GM04504 (cell line): ENCODE data around the gene MPEG1.
A peak's percentile ranks its signal among the peaks of the same experiment; 100 is the strongest.

Experiments used
- DNase-seq: peaks from one replicate; pipeline ENCODE4 v3.0.0-alpha.2; 2012; ENCODE audit warnings: low read depth

MPEG1 gene

DNA sequence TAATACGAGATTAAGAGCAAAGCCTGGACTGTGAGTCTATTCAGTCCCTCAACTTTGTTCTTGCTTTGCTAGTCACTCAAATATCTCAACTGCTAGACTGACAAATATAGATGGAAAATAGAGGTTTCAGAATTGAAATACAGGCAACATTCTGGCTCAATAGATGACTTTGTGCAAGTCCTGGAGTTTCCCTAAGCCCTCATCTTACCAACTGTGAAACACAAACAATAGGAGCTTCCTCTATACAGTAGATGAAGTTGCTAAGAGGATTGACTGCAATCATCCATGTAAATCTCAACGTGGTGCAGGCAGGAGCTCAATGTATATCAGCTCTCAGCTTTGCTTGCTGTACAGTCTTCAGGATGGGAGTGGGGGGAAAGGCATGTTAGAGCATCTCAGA, 6.2 kb upstream of the MPEG1 start:
- no peak for DNase-seq

- DNase-seq, result no peak
These were observed 5.6 kb upstream of the MPEG1 start for GRCh38 chr11:59218319-59218718.

DNA sequence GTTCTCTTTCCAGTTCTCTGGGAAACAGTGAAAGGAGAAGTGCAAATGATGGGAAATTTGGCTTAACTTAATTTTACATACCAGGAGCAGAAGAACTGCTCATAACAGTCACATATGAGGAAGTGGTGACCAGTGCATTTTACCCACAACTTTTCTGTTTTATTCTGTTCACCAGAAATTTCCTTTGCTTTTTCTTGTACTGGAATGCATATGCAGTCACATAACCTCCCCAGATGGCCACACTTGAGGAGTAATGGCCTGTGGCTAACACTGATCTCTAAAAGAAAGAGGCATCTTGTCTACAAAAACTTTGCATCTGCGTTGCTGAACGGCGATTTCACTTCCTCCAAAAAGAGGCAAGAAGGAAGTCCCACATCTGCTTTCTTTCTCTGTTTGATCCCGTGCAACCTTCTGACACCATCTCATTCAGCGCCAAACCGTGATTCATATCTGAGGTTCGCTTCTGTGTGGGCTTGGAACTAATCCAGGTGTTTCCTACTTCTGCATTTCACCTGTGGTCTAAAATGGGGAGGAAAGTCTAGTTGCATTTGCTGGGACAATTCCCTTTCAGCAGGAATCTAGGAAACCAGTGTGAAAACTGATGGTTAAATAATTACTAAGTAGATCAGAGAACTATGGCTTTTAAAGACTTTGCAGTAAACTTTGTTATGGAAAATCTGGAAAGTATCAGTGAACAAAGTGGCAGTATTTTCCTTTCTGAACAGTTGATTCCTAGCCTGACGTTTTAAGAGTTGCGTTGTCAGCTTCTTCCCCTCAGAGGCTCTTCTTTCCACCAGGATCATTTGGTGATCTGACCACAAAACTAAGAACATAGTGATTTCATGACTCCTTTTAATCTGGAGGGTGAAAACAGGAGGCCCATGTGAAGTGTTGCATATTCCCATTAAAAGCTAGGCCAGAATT, 4.2 kb upstream of the MPEG1 start:
- DNase-seq, result no peak

DNA sequence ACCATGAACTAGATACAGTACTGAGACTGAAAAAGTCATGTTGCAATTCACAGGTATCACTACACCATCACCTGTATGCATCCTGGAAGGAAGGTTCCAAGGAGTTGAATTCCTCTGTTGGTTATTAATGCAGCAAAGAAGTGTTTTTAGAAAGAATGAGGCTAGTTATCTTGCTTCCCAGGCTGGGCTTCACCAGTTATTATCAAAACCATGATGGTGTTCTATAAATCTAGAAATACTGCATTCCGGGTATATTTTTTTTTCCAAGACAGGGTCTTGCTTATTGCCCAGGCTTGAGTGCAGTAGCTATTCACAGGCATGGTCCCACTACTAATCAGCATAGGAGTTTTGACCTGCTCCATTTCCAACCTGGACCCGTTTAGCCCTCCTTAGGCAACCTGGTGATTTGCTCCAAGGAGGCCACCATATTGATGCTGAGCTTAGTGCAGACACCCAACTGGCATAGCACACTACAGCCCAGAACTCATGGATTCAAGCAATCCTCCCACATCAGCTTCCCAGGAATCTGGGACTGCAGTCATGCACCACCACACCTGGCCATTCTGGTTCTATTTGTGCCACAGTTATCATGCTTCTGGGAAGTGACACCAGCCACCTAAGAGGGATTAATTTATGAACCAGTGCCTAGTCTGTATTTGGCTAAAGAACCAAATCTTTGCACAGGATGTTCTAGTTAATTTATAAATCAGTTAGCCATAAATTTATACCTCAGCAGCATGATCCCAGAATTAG, 1.6 kb upstream of the MPEG1 start:
- no peak for DNase-seq

DNA sequence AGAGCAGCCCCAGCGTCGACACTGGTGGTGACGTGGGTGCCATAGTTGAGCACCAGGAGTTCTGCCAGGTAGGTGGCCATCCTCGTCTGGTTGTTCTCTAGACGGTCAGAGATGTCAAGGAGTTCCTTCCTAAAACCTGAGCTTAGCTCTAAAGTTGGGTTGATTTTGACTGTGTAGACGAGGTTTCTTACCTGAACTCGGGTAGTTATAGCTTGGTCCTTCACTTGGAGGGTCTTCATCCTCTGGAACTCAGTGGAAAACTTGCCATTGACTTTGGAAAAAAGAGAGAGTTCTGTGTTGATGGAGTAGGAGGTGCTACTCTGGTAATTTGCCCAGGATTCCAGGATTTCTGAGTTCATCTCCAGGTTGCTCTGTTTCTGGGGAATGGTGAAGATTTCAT, 505 bp downstream of the MPEG1 start:
- no peak for DNase-seq

GRCh38 chr11:59208956-59209355, 3.8 kb downstream of the MPEG1 start:
- DNase-seq, result no peak

DNA sequence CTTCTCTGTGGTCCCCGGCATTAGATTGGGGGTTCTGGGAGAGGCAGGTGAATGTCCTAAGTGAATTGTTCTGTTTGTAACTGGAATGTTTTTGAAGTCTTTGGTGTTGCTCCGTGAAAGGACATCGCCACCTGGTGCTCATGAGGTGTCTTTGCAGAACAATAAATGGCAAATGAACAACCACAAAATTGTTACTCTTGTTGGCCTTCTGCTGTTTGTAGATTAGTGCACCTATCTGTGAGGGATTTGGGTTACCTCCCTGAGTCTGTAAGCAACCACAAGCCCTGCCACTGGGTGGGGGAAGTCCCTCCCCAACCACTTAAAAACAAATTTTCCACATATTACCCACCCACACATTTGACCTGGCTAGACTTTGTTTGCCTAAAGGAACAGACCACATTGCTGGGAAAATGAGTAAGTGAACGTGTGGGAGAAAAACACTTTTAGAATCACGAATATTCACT, 4.7 kb downstream of the MPEG1 start:
- no peak for DNase-seq

DNA sequence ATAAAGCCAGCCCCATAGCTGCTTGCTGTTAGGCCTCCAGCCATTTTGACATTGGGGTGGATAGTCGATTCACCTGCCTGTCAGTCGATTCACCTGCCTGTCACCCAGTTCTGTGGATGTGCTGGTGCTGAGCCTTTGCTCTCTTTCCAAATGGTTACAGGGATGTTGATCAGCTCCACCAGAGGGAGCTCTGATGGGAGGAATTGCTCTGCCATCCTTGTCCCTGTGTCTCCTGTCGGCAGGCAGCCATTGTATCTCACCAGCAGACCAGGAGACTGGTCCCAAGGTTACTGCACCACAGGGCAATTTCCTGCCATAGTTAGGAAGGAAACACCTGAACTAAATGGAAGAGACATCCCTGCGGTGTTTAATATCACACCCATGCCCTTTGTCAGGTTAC, 6.1 kb downstream of the MPEG1 start:
- no peak for DNase-seq

DNA sequence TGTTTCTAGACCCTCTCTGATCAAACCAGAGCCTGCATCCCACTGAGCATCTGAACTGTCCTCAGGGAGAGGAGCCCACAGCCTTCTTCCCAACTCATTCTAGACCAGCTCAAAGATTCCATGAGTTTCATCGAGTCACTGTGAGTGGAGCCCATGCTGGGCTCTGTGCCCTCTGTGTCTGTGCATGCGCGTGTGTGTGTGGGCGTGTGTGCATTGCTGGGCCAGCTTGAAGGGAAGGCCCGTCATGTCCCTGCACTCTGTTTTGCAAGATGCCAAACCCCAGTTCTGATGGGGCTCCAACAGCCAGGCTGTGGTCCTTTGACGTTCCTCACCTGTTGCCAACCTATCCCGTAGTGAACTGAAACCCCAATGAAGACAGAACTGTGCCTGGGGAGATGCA, 7.1 kb downstream of the MPEG1 start:
- DNase-seq, result no peak

- no peak for DNase-seq
These were observed 8.0 kb downstream of the MPEG1 start for GRCh38 chr11:59204746-59205145.

DNA sequence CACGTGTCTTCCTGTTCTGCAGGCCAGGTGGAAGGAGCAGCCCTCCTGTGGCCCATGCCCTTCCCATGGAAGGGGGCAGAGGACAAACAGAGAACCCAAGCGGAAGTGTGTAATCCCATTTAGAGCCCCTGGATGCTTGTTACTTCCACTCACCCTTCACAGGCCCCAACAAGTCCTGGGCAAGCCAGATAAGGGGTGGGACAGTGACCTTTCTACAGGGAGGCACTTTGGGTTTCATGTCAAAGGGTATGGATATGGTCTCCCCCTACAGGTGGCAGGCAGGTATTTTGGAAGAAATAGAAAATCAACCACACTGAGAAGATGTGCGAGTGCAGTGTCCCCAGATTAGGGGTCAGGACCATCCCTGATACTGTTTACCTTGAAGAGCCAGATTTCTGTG, 11.4 kb downstream of the MPEG1 start:
- no peak for DNase-seq

GRCh38 chr11:59200423-59200746, 12.3 kb downstream of the MPEG1 start:
- no peak for DNase-seq

GRCh38 chr11:59199546-59200422, 12.9 kb downstream of the MPEG1 start:
- no peak for DNase-seq

GRCh38 chr11:59198726-59199125, 14.0 kb downstream of the MPEG1 start:
- no peak for DNase-seq

- DNase-seq, result peak; percentile 66
These were observed 14.7 kb downstream of the MPEG1 start for GRCh38 chr11:59197991-59198390.

- no peak for DNase-seq
These were observed 15.9 kb downstream of the MPEG1 start for GRCh38 chr11:59196777-59197176.

GRCh38 chr11:59195586-59195985, 17.1 kb downstream of the MPEG1 start:
- no peak for DNase-seq

DNA sequence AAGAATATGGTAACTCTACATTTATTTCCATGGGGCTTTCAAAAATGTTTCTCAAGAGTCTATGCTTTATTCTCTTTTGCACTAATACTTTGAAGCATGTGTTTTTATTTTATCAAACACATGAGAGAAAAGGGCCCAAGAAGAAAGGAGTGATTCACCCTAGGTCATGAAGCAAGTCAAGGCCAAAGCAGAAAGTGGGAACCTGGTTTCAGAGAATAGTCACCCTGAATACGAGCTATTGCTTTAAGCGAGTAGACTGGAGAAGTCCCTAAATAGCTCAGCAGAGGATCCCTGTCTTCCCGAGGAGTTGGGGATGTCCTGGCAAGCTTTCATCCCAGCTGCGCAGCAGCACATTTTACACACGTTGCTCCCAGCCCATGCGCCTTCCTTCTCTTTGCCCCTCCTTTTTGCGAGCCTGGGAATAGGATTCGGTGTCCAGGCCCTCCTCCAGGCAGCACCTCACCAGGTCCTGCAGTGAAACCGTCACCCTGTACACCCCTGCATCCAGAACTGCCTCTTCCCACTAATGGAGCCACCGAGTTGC, 19.1 kb downstream of the MPEG1 start:
- no peak for DNase-seq

- no peak for DNase-seq
These were observed 20.2 kb downstream of the MPEG1 start for GRCh38 chr11:59192446-59193020.

GRCh38 chr11:59191890-59192289, 20.8 kb downstream of the MPEG1 start:
- DNase-seq, result no peak

GRCh38 chr11:59191095-59191494, 21.6 kb downstream of the MPEG1 start:
- DNase-seq, result no peak

- no peak for DNase-seq
These were observed 22.7 kb downstream of the MPEG1 start for GRCh38 chr11:59189986-59190385.
